Parathyroid adenoma (tissue), 2 donors: ENCODE measurements around the gene MON1B.

Experiments used
- H2AFZ ChIP-seq: fragments of 300-600 bp; sonication (generic); one replicate; pipeline ENCODE4 v1.7.0; 2017; ENCODE audit warnings: antibody characterized with exemption, mild to moderate bottlenecking
- H3K27ac ChIP-seq: fragments of 300-600 bp; sonication (generic); one replicate; pipeline ENCODE4 v1.7.0; 2017
- H3K27me3 ChIP-seq: fragments of 300-600 bp; sonication (generic); one replicate; pipeline ENCODE4 v1.7.0; 2017; ENCODE audit warnings: low read length; ENCODE audit not compliant: control insufficient read depth, insufficient read depth
- H3K36me3 ChIP-seq: fragments of 300-600 bp; sonication (generic); one replicate; pipeline ENCODE4 v1.7.0; 2017; ENCODE audit warnings: low read length; ENCODE audit not compliant: control insufficient read depth, insufficient read depth
- H3K4me1 ChIP-seq: fragments of 300-600 bp; sonication (generic); one replicate; pipeline ENCODE4 v1.7.0; 2017; ENCODE audit warnings: control low read depth
- H3K4me2 ChIP-seq: fragments of 300-600 bp; sonication (generic); one replicate; pipeline ENCODE4 v1.7.0; 2017; ENCODE audit warnings: low read length
- H3K4me3 ChIP-seq: fragments of 300-600 bp; sonication (generic); one replicate; pipeline ENCODE4 v1.7.0; 2017; ENCODE audit warnings: low read depth, low read length
- H3K79me2 ChIP-seq: fragments of 300-600 bp; sonication (generic); one replicate; pipeline ENCODE4 v1.7.0; 2017; ENCODE audit warnings: control low read depth
- H3K9ac ChIP-seq: fragments of 300-600 bp; sonication (generic); one replicate; pipeline ENCODE4 v1.7.0; 2017; ENCODE audit warnings: mild to moderate bottlenecking
- H3K9me3 ChIP-seq: fragments of 300-600 bp; sonication (generic); one replicate; pipeline ENCODE4 v1.7.0; 2017; ENCODE audit warnings: low read length; ENCODE audit not compliant: control insufficient read depth
- CTCF ChIP-seq: fragments of 300-600 bp; sonication (generic); IDR thresholded peaks from one replicate; pipeline ENCODE4 v1.7.0; 2017; ENCODE audit warnings: antibody characterized with exemption, mild to moderate bottlenecking
- donor health status: primary hyperparathyroidism.

MON1B gene

GRCh38 chr16:77246150-77246549 is 55.2 kb downstream of the MON1B start:
- H3K79me2 ChIP-seq = no peaks in the 10 kb centered on the region
- no peaks in the 10 kb centered on the region for H3K27me3 ChIP-seq
- no peak for TF ChIP-seq CTCF
- H3K36me3 ChIP-seq = no peaks in the 10 kb centered on the region
- no peak overlapping the region for H3K27ac ChIP-seq
- H3K9me3 ChIP-seq = no peaks in the 10 kb centered on the region
- no peak overlapping the region for H2AFZ ChIP-seq
- no peaks in the 10 kb centered on the region for H3K4me1 ChIP-seq
- no peak overlapping the region for H3K4me2 ChIP-seq
- no peak overlapping the region for H3K4me3 ChIP-seq
- no peak overlapping the region for H3K9ac ChIP-seq

- Histone ChIP-seq H3K9me3 (no peaks in the 10 kb centered on the region), H3K27me3 (no peaks in the 10 kb centered on the region), H3K4me1 (no peaks in the 10 kb centered on the region), H3K79me2 (no peaks in the 10 kb centered on the region), H3K36me3 (no peaks in the 10 kb centered on the region), H3K4me2 (no peak overlapping the region), H3K27ac (no peak overlapping the region), H3K9ac (no peak overlapping the region), H3K4me3 (no peak overlapping the region), H2AFZ (no peak overlapping the region)
- TF ChIP-seq CTCF = no peak
Observed at GRCh38 chr16:77250400-77250799, 59.4 kb downstream of the MON1B start.
